Thoracic aorta endothelial cell (primary cell): ENCODE results near the gene THEM4. TPM values are rescaled to one million over a fixed set of nuclear protein-coding genes. Genes with fewer than 3 reads are reported as not detected.

Experiments used
- small RNA-seq: library from RNA; depleted of rRNA; stranded (forward); fragments of <200 nt; gene quantifications from one replicate; pipeline ENCODE3, GENCODE V24; 2012
- total RNA-seq: library from RNA; depleted of rRNA; stranded (reverse); fragments of >200 nt; gene quantifications from 2 replicates; pipeline ENCODE4 v1.2.3, GENCODE V29; 2012

The THEM4 gene
- total RNA-seq = 26.9 and 39.4 TPM in 2 replicates

GRCh38 chr1:151909167-151910149 lies at the start of gene THEM4:
TSS of gene THEM4 (minus strand) at chr1:151909511. CDS start at chr1:151909458, 53 bp downstream.

DNA sequence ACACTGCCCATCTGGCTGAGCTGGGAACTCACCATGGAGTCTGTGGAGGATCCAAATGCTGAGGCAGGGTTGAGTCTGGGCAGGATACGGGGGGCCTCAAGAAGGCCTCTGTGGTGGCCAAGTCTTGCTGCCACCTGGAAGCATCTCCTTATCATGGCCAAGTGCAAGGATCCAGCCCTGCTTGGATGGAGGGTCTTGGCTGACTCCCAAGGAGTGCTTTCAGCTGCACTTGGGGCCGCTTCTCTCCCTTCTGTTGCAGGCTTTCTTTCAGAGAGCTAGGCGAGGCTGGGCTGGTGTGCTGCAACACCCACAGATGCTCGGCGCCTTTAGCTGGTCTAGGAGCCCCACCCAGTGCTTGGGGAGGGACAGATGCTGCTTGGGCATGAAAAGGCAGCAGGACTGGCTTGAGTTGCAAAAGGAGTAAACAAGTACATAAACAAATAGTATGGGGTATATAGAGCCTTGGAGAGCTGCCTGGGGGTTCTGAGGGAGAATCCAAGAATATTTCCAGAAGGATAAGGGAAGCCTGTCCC lies 55.8 kb downstream of the THEM4 start, which contains the start of gene THEM5:
THEM5 (minus strand) TSS at position 302 of the 533 bp plus-strand sequence; CDS start at position 155, 147 bp downstream.

DNA sequence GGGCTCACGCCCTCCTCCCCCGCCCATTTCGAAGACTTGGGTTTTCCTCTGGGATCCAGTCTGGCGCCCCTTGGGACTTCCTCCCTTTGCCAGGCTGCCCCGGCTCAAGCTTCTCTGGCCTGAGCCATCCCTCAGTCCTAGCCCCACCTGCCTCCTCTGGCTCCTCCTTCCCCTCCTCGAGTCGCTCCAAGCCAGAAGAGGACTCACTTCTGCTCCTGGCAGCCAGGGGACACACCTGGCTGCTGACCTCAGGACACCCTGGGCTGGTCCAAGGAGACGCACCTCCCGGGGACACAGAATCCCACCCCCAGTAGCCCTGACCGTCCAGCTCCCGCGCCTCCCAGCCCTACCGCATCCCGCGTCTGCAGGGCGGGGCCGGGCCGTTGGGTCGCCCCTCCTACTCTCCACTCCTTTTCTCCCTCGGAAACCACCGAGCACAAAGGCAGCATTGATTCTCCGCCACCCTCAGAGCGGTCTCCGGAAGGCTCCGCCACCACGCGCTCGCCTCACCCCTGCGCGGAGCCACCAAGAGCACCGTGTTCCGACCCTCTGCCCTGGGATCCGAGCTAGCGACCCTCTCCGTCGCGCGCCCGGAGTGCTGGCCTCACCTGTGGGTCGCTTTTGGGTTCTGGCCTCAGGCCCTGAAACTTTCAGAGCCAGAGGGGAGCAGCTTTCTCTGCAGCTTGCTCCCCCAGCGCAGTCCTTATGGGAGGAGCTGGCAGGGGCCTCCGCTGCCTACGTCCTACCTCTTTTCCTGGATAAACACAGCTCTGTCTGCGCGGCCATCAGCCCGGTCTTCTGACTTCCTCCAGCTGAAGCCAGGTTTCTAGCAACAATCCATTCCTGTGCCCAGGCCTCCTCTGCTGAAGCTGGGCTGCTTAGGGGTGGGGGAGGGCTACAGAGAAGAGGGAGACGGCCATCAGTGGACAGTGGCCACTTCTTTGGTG lies 69.6 kb downstream of the THEM4 start, which contains the start of gene C2CD4D:
C2CD4D (minus strand) TSS at position 364 of the 947 bp plus-strand sequence. CDS start 831 bp downstream, outside the sequence.

GRCh38 chr1:151831605-151832004 lies 77.7 kb downstream of the THEM4 start, which contains the start of gene RORC:
TSS of gene RORC (minus strand) at chr1:151831802. CDS start at chr1:151831764, 38 bp downstream.

Small RNA genes within 50 kb of the gene (small RNA-seq; reads per million reads assigned to genes)
- gene RF00019 = not detected

Other genes with a start within 250 kb of the THEM4 start
- gene CELF3, start 192.7 kb downstream of the THEM4 start, total RNA-seq = not detected in 2 replicates
- gene RIIAD1, start 188.0 kb downstream of the THEM4 start, total RNA-seq = not detected in 2 replicates
- gene MRPL9, start 146.0 kb downstream of the THEM4 start, total RNA-seq = 130 and 157 TPM in 2 replicates
- 5.7 and 14.9 TPM in 2 replicates for gene TDRKH, start 119.0 kb downstream of the THEM4 start, total RNA-seq
- gene LINGO4, start 104.1 kb downstream of the THEM4 start, total RNA-seq = not detected in 2 replicates
- gene RORC, start 77.7 kb downstream of the THEM4 start, total RNA-seq = 0.13 TPM in 1 of 2 replicates, not detected in the other
- gene C2CD4D, start 69.7 kb downstream of the THEM4 start, total RNA-seq = 0.07 TPM in 1 of 2 replicates, not detected in the other
- gene THEM5, start 55.8 kb downstream of the THEM4 start, total RNA-seq = not detected in 2 replicates
- 234 and 247 TPM in 2 replicates for gene S100A10, start 84.3 kb upstream of the THEM4 start, total RNA-seq
- 109 and 145 TPM in 2 replicates for gene S100A11, start 127.5 kb upstream of the THEM4 start, total RNA-seq
- not detected in 2 replicates for gene TCHHL1, start 179.6 kb upstream of the THEM4 start, total RNA-seq
- gene TCHH, start 205.9 kb upstream of the THEM4 start, total RNA-seq = under 0.01 TPM in 2 replicates
- not detected in 2 replicates for gene RPTN, start 249.7 kb upstream of the THEM4 start, total RNA-seq